Colonic mucosa (tissue), 4 donors: ENCODE results near the gene CDKAL1. TPM values are rescaled to one million over a fixed set of nuclear protein-coding genes. Genes with fewer than 3 reads are reported as not detected.

ENCODE experiments used
- DNase-seq: peaks from one replicate; pipeline ENCODE4 v3.0.0-alpha.2; 2020
- H3K27ac ChIP-seq: fragments of 200-600 bp; one replicate; pipeline ENCODE4 v1.8.0; 2021
- H3K27me3 ChIP-seq: fragments of 200-600 bp; one replicate; pipeline ENCODE4 v1.8.0; 2021
- H3K36me3 ChIP-seq: fragments of 200-600 bp; one replicate; pipeline ENCODE4 v1.8.0; 2021
- H3K4me1 ChIP-seq: fragments of 200-600 bp; one replicate; pipeline ENCODE4 v1.8.0; 2021; ENCODE audit warnings: mild to moderate bottlenecking
- H3K4me3 ChIP-seq: fragments of 200-600 bp; one replicate; pipeline ENCODE4 v1.8.0; 2021
- H3K9ac ChIP-seq, 2 donors: one replicate each; pipeline ENCODE4 v1.7.0; 2013; ENCODE audit warnings: control low read depth in 2 of 2, low read depth in 2 of 2, low read length in 2 of 2
- H3K9me3 ChIP-seq: fragments of 200-600 bp; one replicate; pipeline ENCODE4 v1.8.0; 2021
- CTCF ChIP-seq: fragments of 200-600 bp; IDR thresholded peaks from one replicate; pipeline ENCODE4 v1.8.0; 2022; ENCODE audit warnings: antibody characterized with exemption, mild to moderate bottlenecking
- intact Hi-C: fragments of 100-400 bp; cut with DNase I; formaldehyde crosslinking; loops from one replicate; pipeline ENCODE4 v1.14.1; 2022
- total RNA-seq, 2 donors: library from RNA; stranded (reverse); fragmentation: NEBNext Ultra II Directional in 1 of 2; extraction: Animal tissue kit (Norgen Biotek cat#: 25700) in 1 of 2; gene quantifications; one replicate each; pipeline ENCODE4 v1.2.1, GENCODE V29; 2021
- donor health status: healthy.
- donor health status: DM: no; HTN: no; CAD: no.
- donor health status: DM: no; HTN: no; CAD: no.

Gene CDKAL1
- total RNA-seq, 2 donors from 2014 or later, result 13.8 to 14.2 TPM

GRCh38 chr6:21098744-21099143 lies 564.5 kb downstream of the CDKAL1 start:
- intact Hi-C loops, result no loop called here

GRCh38 chr6:21099338-21100314 lies 565.4 kb downstream of the CDKAL1 start:
- Histone ChIP-seq H3K27me3 (no peaks in the 10 kb centered on the region), H3K4me3 (no peak overlapping the region), H3K36me3 (no peaks in the 10 kb centered on the region), H3K4me1 (no peaks in the 10 kb centered on the region), H3K27ac (no peak overlapping the region), H3K9me3 (no peaks in the 10 kb centered on the region), H3K9ac (no peak overlapping the region)
- intact Hi-C loops, result no loop called here
- no peak for TF ChIP-seq CTCF
- DNase-seq, result no peak

More at GRCh38 chr6:21098744-21099143, 564.5 kb downstream of the CDKAL1 start:
- Histone ChIP-seq H3K4me1 (no peaks in the 10 kb centered on the region), H3K36me3 (no peaks in the 10 kb centered on the region), H3K9ac (no peak overlapping the region), H3K27ac (no peak overlapping the region), H3K4me3 (no peak overlapping the region), H3K9me3 (no peaks in the 10 kb centered on the region), H3K27me3 (no peaks in the 10 kb centered on the region)
- no peak for DNase-seq
- no peak for TF ChIP-seq CTCF

GRCh38 chr6:21100991-21101390 lies 566.7 kb downstream of the CDKAL1 start:
- no peak overlapping the region for H3K9ac ChIP-seq
- no peak for TF ChIP-seq CTCF
- no peak overlapping the region for H3K4me3 ChIP-seq
- intact Hi-C loops, result no loop called here
- no peaks in the 10 kb centered on the region for H3K27me3 ChIP-seq
- H3K4me1 ChIP-seq, result no peaks in the 10 kb centered on the region
- DNase-seq, result no peak
- no peaks in the 10 kb centered on the region for H3K36me3 ChIP-seq
- H3K9me3 ChIP-seq, result no peaks in the 10 kb centered on the region
- H3K27ac ChIP-seq, result no peak overlapping the region

GRCh38 chr6:21101694-21102093 lies 567.4 kb downstream of the CDKAL1 start:
- no peaks in the 10 kb centered on the region for H3K4me1 ChIP-seq
- H3K4me3 ChIP-seq, result no peak overlapping the region
- no peak for DNase-seq
- no peak overlapping the region for H3K27ac ChIP-seq
- intact Hi-C loops, result no loop called here
- H3K9ac ChIP-seq, result no peak overlapping the region
- H3K36me3 ChIP-seq, result no peaks in the 10 kb centered on the region
- H3K27me3 ChIP-seq, result no peaks in the 10 kb centered on the region
- H3K9me3 ChIP-seq, result no peaks in the 10 kb centered on the region
- no peak for TF ChIP-seq CTCF

- Histone ChIP-seq H3K27ac (no peak overlapping the region), H3K4me1 (no peaks in the 10 kb centered on the region), H3K27me3 (no peaks in the 10 kb centered on the region), H3K4me3 (no peak overlapping the region), H3K9me3 (no peaks in the 10 kb centered on the region), H3K36me3 (no peaks in the 10 kb centered on the region), H3K9ac (no peak overlapping the region)
- no peak for DNase-seq
- no peak for TF ChIP-seq CTCF
- intact Hi-C loops, result no loop called here
Measured at GRCh38 chr6:21102201-21102600, 567.9 kb downstream of the CDKAL1 start.
